Fibroblast of skin of left biceps (primary cell): ENCODE measurements around the gene IQGAP1.
A peak's percentile ranks its signal among the peaks of the same experiment; 100 is the strongest.
"Not testable (repeated sequence)": the region's sequence is repeated elsewhere in the genome, so short reads cannot be mapped to it uniquely, and the experiment has no call there.

Experiments used
- DNase-seq, 2 experiments: peaks; one replicate each; pipeline ENCODE4 v3.0.0-alpha.2; 2013; ENCODE audit warnings: low read depth in 2 of 2

The IQGAP1 gene

DNA sequence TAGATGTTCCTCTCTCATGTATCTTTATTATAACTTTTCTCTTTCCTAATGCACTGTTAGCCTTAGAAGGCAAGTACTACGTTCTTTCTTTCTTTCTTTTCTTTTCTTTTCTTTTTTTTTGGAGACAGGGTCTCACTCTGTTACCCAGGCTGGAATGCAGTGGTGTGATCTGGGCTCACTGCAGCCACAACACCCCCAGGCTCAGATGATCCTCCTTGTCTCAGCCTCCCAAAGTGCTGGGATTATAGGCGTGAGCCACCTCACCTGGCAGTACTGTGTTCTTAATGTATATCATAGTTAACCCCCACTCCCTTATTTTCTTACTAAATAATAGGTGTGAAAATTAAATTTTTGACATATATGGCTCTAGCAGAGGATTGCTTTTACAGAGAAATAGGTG lies 23.1 kb downstream of the IQGAP1 start:
- no peak for DNase-seq

DNA sequence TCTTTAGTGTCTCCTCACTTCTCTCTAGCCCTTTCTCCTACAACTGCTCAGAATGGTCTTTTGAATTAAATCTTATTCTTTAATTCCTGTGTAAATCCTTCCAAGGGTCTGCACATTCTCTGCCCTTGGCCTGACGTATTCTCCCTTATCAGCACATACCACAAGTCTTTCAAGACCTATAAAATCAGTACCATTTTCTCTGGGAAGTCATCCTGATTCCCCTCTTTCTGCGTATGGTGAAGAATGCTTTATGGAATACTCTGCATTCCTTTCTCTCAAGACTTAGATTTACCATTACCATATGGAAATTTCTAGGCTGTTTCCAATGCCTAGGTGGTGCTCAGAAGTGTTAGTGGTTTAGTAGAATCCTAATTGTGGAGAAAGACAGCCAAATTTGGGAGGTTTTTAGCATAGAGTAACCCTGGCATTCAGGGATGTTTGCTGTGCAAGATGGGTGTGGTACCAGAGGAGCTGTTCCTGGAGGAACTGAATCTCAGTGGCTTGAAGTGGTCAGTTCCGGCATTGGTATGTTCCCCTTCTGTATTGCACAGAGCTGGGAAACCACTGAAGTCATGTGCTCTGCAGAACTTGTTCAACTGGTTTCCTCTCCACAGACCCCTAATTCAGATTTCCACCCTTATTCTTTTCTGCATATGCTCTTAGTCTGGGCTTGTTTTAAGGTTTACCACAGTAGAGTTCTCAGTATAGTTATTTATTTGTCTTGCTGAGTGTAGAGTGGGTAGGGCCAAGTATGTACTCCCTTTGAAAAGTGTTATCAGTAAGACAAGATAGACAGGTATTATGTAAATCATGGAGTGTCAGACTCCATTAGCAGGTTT lies 24.5 kb downstream of the IQGAP1 start:
- DNase-seq, result peak; percentile 87

DNA sequence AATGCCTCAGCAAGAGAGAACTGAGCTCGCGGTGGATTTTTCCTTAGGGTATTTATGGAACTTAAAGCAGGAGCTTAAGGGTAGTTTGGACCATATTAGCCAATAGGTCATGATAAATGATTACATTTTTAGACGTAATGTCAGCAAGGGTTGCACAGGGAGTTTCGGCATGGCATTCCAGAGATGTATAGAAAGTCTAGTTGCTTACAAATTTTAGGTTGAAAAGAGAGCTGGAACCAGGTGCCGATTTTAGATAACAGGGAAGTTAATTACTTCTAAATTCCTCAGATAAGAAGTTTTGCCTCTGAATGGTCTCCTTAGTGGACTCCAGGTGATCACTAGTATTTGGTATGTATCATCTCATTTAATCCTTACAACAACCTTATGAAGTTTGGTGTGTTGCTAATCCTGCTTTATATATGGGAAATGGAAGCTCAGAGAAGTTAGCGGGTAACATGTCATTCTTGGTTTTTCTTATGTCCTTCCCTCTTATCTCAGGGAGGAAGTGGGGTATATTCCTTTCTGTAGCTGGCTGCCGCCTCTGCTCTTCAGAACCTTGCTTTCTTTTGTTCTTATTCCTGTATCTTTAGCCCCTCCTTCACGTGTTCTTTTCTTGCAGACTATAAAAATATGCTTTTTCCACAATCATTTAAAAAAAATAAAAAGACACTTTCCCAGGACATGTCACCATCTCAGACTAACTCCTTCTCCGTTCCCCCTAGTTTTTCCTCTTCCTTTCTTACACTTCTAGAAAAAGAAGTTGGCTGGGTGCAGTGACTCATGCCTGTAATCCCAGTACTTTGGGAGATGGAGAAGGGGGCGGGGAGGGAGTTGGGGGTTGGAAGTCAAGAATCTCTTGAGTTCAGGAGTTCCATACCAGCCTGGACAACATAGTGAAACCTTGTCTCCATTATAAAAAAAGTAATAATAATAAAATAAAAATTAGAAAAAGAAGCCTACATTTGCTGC lies 25.7 kb downstream of the IQGAP1 start:
- peak in 1 of 2 experiments; percentile 33 for DNase-seq

DNA sequence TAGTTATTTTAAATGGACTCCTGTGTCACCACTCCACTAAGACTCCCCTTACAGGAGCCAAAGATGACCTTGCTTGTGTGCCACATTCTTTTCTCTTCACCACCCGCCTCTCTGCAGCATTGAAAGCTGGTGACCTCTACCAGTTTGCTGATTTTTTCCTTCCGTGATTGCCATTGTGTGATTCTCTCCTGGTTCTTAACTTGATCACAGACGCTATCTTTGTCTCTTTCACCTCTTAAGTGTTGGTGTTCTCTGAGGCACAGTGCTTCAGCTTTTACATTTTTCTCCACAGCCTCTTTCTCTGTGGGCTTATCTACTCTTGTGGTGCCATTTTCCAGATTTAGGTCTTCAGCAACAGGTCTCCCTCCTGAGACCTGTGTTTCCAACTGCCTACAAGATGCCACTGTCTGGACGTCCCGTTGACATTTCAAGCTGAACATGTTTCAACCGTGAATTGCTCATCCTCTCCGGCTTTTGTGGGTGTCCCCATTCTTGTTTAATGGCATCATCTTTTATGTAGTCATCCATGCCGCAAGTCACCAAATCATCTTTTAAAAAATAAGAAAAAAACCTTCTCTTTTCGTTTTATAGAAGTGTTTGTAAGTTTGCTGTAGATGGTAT lies 26.5 kb downstream of the IQGAP1 start:
- DNase-seq, result peak; percentile 40 to 53

DNA sequence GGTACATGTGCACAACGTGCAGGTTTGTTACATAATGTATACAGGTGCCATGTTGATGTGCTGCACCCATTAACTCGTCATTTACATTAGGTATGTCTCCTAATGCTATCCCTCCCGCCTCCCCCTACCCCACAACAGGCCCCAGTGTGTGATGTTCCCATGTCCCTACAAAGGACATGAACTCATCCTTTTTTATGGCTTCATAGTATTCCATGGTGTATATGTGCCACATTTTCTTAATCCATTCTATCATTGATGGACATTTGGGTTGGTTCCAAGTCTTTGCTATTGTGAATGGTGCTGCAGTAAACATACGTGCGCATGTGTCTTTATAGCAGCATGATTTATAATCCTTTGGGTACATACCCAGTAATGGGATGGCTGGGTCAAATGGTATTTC lies 28.0 kb downstream of the IQGAP1 start:
- not testable (repeated sequence) for DNase-seq

DNA sequence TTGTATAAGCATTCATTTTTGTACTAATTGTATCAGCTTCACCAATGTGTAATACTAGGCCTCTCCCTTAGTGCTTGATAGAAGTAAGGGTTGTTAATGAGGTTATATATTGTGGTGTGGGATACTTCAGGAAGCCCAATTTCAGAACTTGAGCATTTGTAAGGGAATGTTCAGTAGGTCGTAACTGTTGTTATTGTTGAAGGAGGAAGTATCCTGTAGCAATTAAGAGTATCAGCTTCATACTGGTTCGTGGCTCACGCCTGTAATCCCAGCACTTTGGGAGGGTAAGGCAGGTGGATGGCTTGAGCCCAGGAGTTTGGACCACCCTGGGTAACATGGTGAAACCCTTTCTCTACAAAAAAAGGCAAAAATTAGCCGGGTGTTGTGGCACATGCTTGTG lies 30.6 kb downstream of the IQGAP1 start:
- DNase-seq, result no peak

DNA sequence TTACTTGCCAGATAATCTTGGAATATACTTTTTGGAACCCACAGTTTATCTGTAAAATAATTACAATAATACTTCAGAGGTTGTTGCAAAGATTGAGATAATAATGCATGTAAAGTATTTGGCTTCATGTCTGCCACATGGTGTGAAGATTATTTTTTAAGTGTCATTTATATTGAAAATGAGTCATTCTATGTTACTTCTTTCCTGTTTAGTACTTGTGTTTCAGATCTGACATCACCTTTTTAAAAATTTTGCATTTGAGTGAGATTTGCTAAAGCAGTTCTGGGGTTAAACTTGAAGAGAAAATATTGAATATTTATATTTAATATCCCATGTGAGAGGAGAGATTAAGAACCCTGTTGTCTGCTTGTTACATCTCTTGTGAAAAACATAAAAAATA lies 31.2 kb downstream of the IQGAP1 start:
- DNase-seq, result no peak

DNA sequence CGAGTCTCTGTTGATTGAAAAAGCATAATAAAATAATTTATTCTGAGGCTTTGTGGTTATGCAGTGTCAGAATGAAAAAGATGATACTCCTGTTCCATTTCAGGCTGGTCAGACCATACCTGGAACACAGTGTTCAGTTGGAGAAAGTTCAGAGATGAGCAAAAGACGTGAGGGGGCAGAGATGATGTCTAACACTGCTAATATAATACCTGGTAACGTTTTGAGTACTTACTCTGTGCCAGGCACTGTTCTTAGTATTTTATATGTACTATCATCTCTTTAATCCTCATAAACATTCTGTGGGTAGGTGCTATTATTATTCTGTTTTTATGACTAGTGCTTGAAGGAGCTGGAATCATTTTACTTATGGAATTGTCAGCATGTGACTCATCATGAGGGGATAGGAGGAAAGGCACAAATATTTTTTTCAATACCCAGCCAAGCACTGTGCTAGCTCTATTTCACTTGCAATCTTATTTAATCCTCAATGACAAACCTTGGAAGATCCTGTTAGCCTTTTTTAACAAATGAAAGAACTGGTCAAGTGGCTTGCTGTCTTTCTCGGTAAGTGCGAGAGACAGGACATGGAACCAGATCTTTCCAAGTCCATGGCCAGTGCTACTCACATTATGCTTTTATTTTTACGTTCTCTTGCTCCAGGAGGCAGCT lies 31.8 kb downstream of the IQGAP1 start:
- DNase-seq, result peak; percentile 69 to 72

DNA sequence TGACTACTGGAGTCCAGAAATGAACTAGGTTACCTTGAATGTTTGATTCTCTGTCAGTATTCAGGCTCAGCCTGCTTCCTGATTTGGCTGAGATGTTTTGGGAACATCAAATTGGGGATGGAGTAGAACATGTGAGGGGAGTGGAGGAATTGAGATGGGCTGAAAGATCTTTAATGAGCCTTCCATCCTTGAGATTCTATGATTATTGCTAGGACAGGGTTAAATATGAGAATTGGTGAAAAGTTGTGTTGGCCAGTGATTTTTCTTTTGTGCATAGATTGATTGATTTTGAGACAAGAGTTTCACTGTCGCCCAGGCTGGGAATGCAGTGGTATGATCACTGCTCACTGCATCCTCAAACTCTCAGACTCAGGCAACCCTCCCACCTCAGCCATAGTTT lies 32.4 kb downstream of the IQGAP1 start:
- DNase-seq, result no peak

DNA sequence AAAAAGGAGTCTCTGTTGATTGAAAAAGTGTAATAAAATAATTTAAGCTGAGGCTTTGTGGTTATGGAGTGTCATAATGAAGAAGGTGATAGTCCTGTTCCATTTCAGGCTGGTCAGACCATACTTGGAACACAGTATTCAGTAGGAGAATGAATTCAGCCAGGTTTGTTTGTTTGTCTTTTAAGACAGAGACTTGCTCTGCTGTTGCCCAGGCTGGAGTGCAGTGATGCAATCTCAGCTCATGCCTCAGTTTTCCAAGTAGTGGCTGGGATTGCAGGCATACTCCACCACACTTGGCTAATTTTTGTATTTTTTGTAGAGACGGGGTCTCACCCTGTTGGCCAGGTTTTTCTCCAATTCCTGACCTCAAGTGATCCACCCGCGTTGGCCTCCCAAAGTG lies 33.5 kb downstream of the IQGAP1 start:
- DNase-seq, result no peak

DNA sequence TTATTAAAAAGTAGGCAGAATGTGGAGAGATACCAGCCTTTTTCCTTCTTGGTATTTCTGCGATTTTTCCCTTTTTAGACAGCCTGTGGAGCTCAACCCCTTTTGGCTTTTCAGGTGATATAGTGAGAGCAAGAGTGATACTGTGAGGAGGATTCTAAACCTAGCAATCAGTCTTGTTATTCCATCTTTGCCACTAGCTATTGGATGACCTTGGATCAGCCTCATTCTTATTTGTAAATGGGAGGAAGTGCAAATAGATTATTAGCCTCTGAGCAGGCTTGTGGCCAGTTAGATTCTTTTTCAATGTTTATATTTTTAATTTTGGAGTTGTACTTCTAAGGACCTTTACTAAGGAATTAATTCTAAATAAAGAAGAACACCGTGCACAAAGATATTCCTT lies 34.0 kb downstream of the IQGAP1 start:
- no peak for DNase-seq

DNA sequence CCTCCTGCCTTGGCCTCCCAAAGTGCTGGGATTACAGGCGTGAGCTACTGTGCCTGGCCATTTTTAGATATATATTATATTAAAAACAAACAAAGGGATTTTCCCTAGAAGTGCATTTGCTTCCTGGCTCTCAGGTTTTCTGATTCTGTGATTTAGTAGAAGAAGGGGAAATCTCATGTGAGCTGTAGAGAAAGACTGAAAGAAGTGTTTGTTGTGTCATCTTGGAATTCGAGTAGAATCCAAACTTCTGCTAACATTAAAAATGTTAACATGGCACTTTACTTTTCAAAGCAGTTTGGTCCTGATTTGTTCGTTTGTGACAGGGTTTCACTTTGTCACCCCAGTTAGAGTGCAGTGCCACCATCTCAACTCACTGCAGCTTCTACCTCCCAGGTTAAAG lies 34.9 kb downstream of the IQGAP1 start:
- DNase-seq, result no peak

DNA sequence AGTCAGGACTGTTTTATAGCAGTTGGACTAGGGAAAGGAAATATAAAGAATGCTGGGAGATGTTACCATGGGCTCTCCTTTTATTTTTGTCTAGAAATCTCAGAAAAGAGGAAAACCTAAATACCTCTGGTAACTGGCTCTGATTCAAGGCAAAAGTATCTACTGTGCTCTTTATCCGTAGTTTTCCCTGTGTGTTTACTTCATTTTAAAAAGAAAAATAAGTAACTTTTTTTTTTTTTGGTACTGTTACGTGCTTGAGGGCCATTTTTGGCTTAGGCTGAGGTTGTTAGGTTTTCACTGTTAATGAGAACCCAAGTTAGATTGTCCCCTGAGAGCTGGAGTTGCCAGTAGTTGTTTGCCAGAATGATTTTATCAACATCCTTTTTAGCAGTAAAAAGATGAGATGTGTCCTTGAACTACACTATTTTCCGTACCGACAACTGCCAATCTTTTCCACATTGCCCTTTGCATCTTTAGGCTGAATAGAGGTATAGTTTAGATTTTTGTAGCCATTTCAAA lies 35.8 kb downstream of the IQGAP1 start:
- DNase-seq, result no peak

DNA sequence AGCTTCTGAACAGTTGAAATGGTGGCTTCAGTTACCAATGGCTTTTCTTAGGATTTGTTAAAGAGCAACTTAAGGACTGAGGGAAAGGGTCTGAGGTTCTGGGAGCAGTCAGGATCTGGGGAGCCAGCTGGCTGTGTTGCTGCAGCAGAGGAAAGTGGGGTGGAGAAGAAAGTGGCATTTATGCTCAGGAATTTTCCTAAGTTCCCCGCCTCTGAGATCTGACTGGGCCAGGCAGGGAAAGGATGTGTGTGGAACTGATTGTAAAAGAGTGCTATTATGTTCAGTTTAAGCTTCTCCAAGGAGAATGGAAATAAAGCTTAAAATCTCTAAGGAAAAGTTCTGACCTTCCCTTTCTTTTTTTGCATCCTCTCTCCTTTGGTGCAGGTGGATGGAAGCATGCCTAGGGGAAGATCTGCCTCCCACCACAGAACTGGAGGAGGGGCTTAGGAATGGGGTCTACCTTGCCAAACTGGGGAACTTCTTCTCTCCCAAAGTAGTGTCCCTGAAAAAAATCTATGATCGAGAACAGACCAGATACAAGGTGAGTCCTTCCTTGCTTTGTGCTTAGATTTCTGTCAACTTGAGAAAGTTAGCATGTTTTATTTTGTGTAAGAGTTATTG lies 37.8 kb downstream of the IQGAP1 start:
- no peak for DNase-seq

DNA sequence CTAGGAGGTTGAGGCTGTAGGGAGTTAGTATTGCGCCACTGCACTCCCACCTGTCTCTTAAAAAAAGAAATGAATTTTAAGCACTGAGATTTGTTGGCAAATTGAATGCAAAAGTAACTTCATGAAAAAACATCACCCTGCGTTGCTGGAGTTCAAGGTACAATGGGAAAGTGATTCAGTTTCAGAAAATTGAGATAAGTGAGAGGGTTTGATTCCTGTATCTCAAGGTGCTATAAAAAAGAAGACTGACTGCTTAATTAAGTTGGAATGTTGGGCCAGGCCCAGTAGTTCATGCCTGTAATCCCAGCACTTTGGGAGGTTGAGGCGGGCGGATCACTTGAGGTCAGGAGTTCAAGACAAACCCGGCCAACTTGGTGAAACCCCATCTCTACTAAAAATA lies 39.1 kb downstream of the IQGAP1 start:
- DNase-seq, result no peak

DNA sequence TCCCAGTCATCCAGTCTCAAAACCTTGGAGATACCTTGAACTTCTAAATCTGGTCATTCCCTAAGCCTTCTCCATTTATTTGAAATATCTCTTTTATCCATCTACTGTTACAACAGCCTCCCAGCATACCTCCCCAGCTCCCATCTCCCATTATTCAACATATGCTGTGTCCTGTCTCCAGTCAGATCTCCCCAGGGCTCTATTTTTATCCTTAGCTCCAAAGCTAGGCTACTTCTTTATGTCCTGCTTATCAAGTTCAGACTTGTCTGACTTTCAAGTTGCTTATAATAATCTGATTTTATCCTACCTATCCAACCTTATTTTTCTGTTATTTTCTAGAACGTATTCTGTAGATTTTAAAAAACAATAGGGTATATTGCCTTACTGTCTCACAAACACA lies 44.2 kb downstream of the IQGAP1 start:
- no peak for DNase-seq

DNA sequence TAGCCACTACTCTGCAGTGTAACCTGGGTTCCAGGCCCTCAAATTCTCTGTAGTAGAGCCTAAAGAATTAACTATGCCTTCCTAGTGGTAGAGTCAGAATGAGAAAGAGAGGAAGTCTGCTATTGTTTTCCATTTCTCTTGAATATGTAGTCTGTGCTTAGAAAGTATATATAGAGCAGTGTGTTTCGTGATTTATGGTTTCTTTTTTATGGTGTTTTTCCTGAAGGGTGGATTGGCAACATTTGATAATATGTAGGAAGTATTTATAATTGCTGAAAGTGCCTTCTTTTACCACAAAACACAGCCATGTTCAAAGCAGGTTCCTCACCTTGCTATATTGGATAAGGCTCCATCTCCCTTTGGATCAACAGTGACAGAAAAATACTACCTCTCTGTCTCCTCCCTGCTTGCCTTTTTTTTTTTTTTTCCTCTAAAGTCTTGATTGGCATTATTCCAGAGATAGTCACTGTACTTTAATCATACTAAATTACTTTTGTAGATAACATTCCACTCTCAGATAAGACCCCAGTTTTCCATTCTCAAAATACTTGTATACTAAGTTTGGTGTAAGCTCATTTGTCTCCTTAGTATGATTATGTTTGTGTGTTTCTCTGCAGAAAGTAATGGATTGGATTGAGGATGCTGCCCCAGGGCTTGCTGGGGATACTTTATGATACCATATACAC lies 47.8 kb downstream of the IQGAP1 start:
- no peak for DNase-seq

DNA sequence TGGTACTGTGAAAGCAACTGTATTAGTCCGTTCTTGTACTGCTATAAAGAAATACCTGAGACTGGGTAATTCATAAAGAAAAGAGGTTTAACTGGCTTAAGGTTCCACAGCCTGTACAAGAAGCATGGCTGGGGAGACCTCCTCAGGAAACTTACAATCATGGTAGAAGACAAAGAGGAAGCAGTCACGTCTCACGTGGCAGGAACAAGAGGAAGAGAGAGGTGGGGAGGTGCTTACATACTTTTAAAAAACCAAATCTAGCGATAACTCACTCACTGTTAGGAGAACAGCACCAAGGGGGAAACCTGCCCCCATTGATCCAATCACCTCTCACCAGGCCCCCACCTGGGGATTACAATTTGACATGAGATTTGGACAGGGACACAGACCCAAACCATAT lies 48.9 kb downstream of the IQGAP1 start:
- no peak for DNase-seq

DNA sequence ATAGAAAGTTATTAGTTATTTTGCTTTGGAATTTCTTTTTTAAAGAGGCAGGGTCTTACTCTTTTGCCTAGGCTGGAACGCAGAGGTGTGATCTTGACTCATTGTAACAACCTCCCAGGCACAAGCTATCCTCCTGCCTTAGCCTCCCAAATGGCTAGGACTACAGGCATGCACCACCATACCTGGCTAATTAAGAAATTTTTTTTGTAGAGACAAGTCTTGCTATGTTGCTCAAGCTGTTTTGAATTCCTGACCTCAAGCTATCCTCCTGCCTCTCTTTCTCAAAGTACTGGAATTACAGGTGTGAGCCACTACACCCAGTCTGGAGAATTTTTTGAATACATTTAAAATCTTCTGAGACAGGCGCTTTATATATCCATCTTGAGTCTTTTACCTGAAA lies 49.5 kb downstream of the IQGAP1 start:
- DNase-seq, result no peak

DNA sequence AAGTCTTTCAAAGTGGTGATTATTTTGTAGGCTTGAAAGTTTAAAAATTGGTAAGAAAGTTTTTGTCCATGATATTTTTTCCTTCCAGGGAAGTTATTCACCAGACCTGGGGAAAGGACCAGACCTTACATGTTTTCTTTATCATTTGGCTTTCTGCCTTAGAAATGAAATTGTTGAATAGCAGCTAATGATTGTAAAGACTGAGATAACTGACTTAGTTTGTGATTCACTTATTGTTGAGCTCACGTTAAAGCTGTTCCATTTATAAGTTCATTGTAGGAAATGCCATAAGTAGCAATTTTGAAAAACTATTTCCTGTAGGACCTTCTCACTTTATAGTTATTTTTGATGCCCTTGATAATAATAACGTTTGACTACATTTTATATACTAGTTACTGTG lies 51.9 kb downstream of the IQGAP1 start:
- DNase-seq, result no peak

DNA sequence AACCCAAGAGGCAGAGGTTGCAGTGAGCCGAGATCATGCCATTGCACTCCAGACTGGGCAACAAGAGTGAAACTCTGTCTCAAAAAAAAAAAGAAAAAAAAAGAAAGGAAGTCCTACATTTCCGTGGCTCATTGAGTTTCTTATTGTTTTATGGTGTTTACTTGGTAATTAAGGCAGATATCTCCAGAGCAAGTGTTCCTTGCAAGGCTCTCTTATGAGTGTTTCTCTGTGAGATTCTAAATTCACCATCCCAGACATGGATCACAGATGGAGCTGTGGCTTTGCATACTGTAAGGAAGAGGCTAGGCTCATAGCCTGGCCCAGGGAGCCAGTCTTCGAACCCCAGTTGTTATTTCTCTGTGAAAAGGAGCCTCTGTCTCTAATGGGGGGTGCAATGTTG lies 53.0 kb downstream of the IQGAP1 start:
- DNase-seq, result no peak
